GM21737 (cell line): ENCODE data around the gene SMYD3.

ENCODE experiments used
- ATAC-seq: cut with Tn5 transposase; IDR thresholded peaks from one replicate; pipeline ENCODE4 v1.9.1; 2021; ENCODE audit warnings: mild to moderate bottlenecking, moderate library complexity; ENCODE audit not compliant: unreplicated experiment

The SMYD3 gene

GRCh38 chr1:245862812-245863540, 644.1 kb downstream of the SMYD3 start:
- ATAC-seq = no peak

- no peak for ATAC-seq
Observed at GRCh38 chr1:245860657-245861544, 646.2 kb downstream of the SMYD3 start.

GRCh38 chr1:245859493-245860114, 647.5 kb downstream of the SMYD3 start:
- no peak for ATAC-seq

GRCh38 chr1:245858722-245859492, 648.2 kb downstream of the SMYD3 start:
- ATAC-seq = no peak

- ATAC-seq = no peak
Observed at GRCh38 chr1:245858022-245858721, 648.9 kb downstream of the SMYD3 start.

GRCh38 chr1:245856944-245857531, 650.0 kb downstream of the SMYD3 start:
- no peak for ATAC-seq

- ATAC-seq = no peak
Observed at GRCh38 chr1:245855846-245856730, 651.0 kb downstream of the SMYD3 start.

GRCh38 chr1:245853291-245853690, 653.8 kb downstream of the SMYD3 start:
- no peak for ATAC-seq

GRCh38 chr1:245843101-245843500, 664.0 kb downstream of the SMYD3 start:
- ATAC-seq = no peak

- no peak for ATAC-seq
Observed at GRCh38 chr1:245842106-245842505, 665.0 kb downstream of the SMYD3 start.

- no peak for ATAC-seq
Observed at GRCh38 chr1:245840971-245841370, 666.1 kb downstream of the SMYD3 start.

GRCh38 chr1:245837718-245838117, 669.4 kb downstream of the SMYD3 start:
- no peak for ATAC-seq

- no peak for ATAC-seq
Observed at GRCh38 chr1:245835386-245835785, 671.7 kb downstream of the SMYD3 start.

- ATAC-seq = no peak
Observed at GRCh38 chr1:245834002-245834401, 673.1 kb downstream of the SMYD3 start.

GRCh38 chr1:245832771-245833527, 674.1 kb downstream of the SMYD3 start:
- no peak for ATAC-seq

- no peak for ATAC-seq
Observed at GRCh38 chr1:245831518-245831917, 675.6 kb downstream of the SMYD3 start.

- ATAC-seq = no peak
Observed at GRCh38 chr1:245829826-245830225, 677.3 kb downstream of the SMYD3 start.

GRCh38 chr1:245829194-245829593, 677.9 kb downstream of the SMYD3 start:
- ATAC-seq = no peak
